Smooth muscle cell (in vitro differentiated cells): Measurements from ENCODE around the gene PTPRC. TPM values are rescaled to one million over a fixed set of nuclear protein-coding genes. Genes with fewer than 3 reads are reported as not detected.

Experiments
- DNase-seq: peaks from one replicate; lab custom pipeline; 2025; ENCODE audit not compliant: unreplicated experiment; lab: John Stamatoyannopoulos, UW
- H2AFZ ChIP-seq: fragments of 200-600 bp; sonication (generic); 2 replicates; pipeline ENCODE4 v1.6.0; 2016; ENCODE audit warnings: antibody characterized with exemption, low read depth, mild to moderate bottlenecking
- H3F3A ChIP-seq: fragments of 200-600 bp; sonication (generic); 2 replicates; pipeline ENCODE4 v1.6.0; 2017; ENCODE audit warnings: antibody characterized with exemption, low read depth
- H3K27ac ChIP-seq: fragments of 200-600 bp; sonication (generic); 2 replicates; pipeline ENCODE4 v1.5.1; 2016; ENCODE audit warnings: low read depth, mild to moderate bottlenecking
- H3K27me3 ChIP-seq: fragments of 200-600 bp; sonication (generic); 2 replicates; pipeline ENCODE4 v1.6.1; 2016; ENCODE audit warnings: low read depth, mild to moderate bottlenecking
- H3K36me3 ChIP-seq: fragments of 200-600 bp; sonication (generic); 2 replicates; pipeline ENCODE4 v1.5.1; 2016; ENCODE audit warnings: low read depth
- H3K4me1 ChIP-seq: fragments of 200-600 bp; sonication (generic); 2 replicates; pipeline ENCODE4 v1.5.1; 2016; ENCODE audit warnings: low read depth
- H3K4me2 ChIP-seq: fragments of 200-600 bp; sonication (generic); 2 replicates; pipeline ENCODE4 v1.6.0; 2016; ENCODE audit warnings: mild to moderate bottlenecking
- H3K4me3 ChIP-seq: fragments of 200-600 bp; sonication (generic); 2 replicates; pipeline ENCODE4 v1.5.1; 2016; ENCODE audit warnings: mild to moderate bottlenecking
- H3K79me2 ChIP-seq: fragments of 200-600 bp; sonication (generic); 2 replicates; pipeline ENCODE4 v1.6.0; 2016; ENCODE audit warnings: low read depth, mild to moderate bottlenecking
- H3K9ac ChIP-seq: fragments of 200-600 bp; sonication (generic); 2 replicates; pipeline ENCODE4 v1.6.0; 2016; ENCODE audit warnings: low read depth
- H3K9me3 ChIP-seq: fragments of 200-600 bp; sonication (generic); replicated peaks from 2 replicates; pipeline ENCODE4 v1.5.1; 2016; ENCODE audit warnings: low read depth
- H4K20me1 ChIP-seq: fragments of 200-600 bp; sonication (generic); 2 replicates; pipeline ENCODE4 v1.6.0; 2016; ENCODE audit warnings: low read depth
- WGBS: methylation state at CpG from one replicate; pipeline ENCODE4 v1.1.7; 2016; ENCODE audit warnings: low lambda C conversion rate; 5-methylcytosine and 5-hydroxymethylcytosine counted together
- polyA plus RNA-seq: library from polyadenylated mRNA; unstranded; fragments of >200 nt; fragmentation: Nextera tagmentation; extraction: Ambion mirVana; gene quantifications from 2 replicates; pipeline ENCODE4 v1.2.1, GENCODE V29; 2016
- total RNA-seq: library from RNA; depleted of rRNA; stranded (reverse); fragments of >200 nt; gene quantifications from 2 replicates; pipeline ENCODE4 v1.2.3, GENCODE V29; 2014
- TF ChIP-seq, protein P1 (sequence below): fragments of 200-600 bp; sonication (generic); IDR thresholded peaks from 2 replicates; pipeline ENCODE4 v1.5.1; 2017; ENCODE audit warnings: borderline replicate concordance, mild to moderate bottlenecking, antibody characterized with exemption; ENCODE audit not compliant: insufficient read depth, poor library complexity, severe bottlenecking

Gene PTPRC
- total and polyA plus RNA-seq, 2 experiments from 2014 or later = 0.04 TPM; not detected in 1

DNA sequence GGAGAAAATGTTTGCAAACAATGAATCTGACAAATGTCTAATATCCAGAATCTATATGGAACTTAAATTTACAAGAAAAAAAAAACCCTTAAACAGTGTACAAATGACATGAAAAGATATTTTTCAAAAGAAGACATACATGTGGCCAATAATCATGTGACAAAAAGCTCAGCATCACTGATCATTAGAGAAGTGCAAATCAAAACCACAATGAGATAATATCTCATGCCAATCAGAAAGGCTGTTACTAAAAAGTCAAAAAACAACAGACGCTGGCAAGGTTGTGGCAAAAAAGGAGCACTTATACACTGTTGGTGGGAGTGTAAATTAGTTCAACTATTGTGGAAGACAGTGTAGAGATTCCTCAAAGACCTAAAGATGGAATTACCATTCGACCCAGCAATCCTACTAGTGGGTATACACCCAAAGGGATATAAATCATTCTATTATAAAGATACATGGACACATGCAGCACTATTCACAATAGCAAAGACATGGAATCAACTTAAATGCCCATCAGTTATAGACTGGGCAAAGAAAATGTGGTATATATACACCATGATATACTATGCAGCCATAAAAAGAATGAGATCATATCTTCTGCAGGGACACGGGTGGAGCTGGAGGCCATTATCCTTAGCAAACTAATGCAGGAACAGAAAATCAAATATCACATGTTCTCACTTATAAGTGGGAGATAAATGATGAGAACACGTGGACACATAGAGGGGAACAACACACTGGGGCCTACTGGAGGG is 123.2 kb downstream of the PTPRC start:
- TF ChIP-seq, protein P1, sequence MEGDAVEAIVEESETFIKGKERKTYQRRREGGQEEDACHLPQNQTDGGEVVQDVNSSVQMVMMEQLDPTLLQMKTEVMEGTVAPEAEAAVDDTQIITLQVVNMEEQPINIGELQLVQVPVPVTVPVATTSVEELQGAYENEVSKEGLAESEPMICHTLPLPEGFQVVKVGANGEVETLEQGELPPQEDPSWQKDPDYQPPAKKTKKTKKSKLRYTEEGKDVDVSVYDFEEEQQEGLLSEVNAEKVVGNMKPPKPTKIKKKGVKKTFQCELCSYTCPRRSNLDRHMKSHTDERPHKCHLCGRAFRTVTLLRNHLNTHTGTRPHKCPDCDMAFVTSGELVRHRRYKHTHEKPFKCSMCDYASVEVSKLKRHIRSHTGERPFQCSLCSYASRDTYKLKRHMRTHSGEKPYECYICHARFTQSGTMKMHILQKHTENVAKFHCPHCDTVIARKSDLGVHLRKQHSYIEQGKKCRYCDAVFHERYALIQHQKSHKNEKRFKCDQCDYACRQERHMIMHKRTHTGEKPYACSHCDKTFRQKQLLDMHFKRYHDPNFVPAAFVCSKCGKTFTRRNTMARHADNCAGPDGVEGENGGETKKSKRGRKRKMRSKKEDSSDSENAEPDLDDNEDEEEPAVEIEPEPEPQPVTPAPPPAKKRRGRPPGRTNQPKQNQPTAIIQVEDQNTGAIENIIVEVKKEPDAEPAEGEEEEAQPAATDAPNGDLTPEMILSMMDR = no peak
- Histone ChIP-seq H3K9ac (no peak overlapping the region), H2AFZ (no peak overlapping the region), H3K79me2 (no peaks in the 10 kb centered on the region), H4K20me1 (no peaks in the 10 kb centered on the region), H3K4me2 (no peak overlapping the region), H3K4me3 (no peak overlapping the region), H3K9me3 (no peaks in the 10 kb centered on the region), H3K27ac (no peak overlapping the region), H3F3A (no peaks in the 10 kb centered on the region), H3K4me1 (no peaks in the 10 kb centered on the region), H3K27me3 (no peaks in the 10 kb centered on the region), H3K36me3 (no peaks in the 10 kb centered on the region)
- DNase-seq = no peak
- 87% methylated on average over 4 of the region's 4 CpGs for WGBS

DNA sequence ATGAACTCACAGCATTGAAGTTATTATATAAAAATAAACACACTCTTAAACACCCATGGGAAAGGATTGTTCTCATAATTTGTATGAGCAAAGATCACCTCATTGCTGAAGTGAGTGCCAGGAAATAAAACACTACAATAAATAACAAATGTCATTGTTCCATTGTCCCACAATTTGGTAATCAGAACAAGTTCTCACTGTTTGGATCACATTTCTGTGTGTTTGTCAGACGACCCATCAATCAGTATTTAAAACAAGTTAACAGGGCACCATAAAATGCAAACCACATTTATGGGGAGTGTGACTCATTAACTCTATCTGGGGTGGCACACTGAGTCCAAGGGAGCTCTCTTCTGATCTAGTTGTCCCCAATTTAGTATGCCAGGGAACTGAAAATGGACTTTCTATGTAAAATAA is 124.5 kb downstream of the PTPRC start:
- Histone ChIP-seq H2AFZ (no peak overlapping the region), H3K9me3 (no peaks in the 10 kb centered on the region), H3K36me3 (no peaks in the 10 kb centered on the region), H3F3A (no peaks in the 10 kb centered on the region), H3K4me3 (no peak overlapping the region), H3K27me3 (no peaks in the 10 kb centered on the region), H3K4me1 (no peaks in the 10 kb centered on the region), H3K79me2 (no peaks in the 10 kb centered on the region), H3K27ac (no peak overlapping the region), H4K20me1 (no peaks in the 10 kb centered on the region), H3K4me2 (no peak overlapping the region), H3K9ac (no peak overlapping the region)
- WGBS = 24% methylated on average over 1 of the region's 1 CpG
- TF ChIP-seq, protein P1 = no peak
- DNase-seq = no peak

DNA sequence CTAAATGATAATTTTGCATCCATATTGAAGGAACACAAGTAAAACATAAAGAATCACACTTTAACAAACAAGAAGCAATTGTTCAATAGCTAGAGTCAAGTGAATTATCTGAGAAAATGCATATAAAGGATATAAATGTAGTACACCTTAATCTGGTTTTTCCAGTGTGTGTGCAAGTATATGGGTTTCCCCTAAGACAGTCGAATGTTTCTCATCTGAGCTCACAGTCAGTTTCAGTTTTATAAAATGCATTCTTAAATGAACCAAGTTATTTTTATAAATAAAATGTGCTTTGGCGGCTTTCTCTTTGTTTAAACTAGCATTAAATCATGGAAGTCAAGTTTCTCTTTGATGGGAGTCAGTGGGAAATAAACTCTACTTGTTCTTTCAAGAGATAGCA is 125.9 kb downstream of the PTPRC start:
- Histone ChIP-seq H3K27ac (no peak overlapping the region), H3K4me3 (no peak overlapping the region), H3K27me3 (no peaks in the 10 kb centered on the region), H3F3A (no peaks in the 10 kb centered on the region), H2AFZ (no peak overlapping the region), H3K4me1 (no peaks in the 10 kb centered on the region), H3K36me3 (no peaks in the 10 kb centered on the region), H3K4me2 (no peak overlapping the region), H3K9me3 (no peaks in the 10 kb centered on the region), H3K9ac (no peak overlapping the region), H3K79me2 (no peaks in the 10 kb centered on the region), H4K20me1 (no peaks in the 10 kb centered on the region)
- no peak for DNase-seq
- 94% methylated on average over 2 of the region's 2 CpGs for WGBS
- TF ChIP-seq, protein P1 = no peak

DNA sequence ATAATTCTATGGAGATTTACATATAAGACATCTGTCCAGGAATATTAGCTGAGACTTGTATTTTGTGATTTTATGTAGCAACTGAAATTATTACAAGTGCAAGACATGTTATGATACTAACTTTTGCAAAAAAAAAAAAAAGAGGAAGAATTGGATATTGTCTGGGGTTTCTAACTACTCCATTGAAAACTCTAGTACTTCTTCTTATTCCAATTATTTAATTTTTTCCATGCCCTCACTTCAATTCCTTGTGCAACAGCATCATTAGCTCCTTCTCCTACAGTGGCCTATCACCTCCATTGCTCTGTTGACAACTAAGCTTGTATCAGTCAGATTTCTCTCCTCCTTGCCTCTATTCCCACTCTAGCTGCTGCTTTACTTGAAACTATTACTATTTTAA is 126.6 kb downstream of the PTPRC start:
- Histone ChIP-seq H3K36me3 (no peaks in the 10 kb centered on the region), H4K20me1 (no peaks in the 10 kb centered on the region), H3K4me2 (no peak overlapping the region), H3K9me3 (no peaks in the 10 kb centered on the region), H3K9ac (no peak overlapping the region), H3K79me2 (no peaks in the 10 kb centered on the region), H3K27ac (no peak overlapping the region), H3K27me3 (no peaks in the 10 kb centered on the region), H2AFZ (no peak overlapping the region), H3K4me3 (no peak overlapping the region), H3K4me1 (no peaks in the 10 kb centered on the region), H3F3A (no peaks in the 10 kb centered on the region)
- no peak for DNase-seq
- TF ChIP-seq, protein P1 = no peak
